GM19035 (cell line): ENCODE results near the gene OR4C3.
"Not testable (repeated sequence)": the region's sequence is repeated elsewhere in the genome, so short reads cannot be mapped to it uniquely, and the experiment has no call there.

ENCODE experiments used
- ATAC-seq: cut with Tn5 transposase; IDR thresholded peaks from one replicate; pipeline ENCODE4 v1.9.1; 2021; ENCODE audit not compliant: unreplicated experiment

The OR4C3 gene

GRCh38 chr11:48324620-48325019, at the start of gene OR4C3:
Gene OR4C3 (plus strand): TSS chr11:48324920. CDS start chr11:48325022, 102 bp downstream.
- not testable (repeated sequence) for ATAC-seq

- ATAC-seq: no peak
Measured at GRCh38 chr11:48305923-48306322, 18.8 kb upstream of the OR4C3 start, which contains the start of gene OR4S1. Gene OR4S1 (plus strand): TSS chr11:48306223. CDS start chr11:48306223, 0 bp downstream.

GRCh38 chr11:48307760-48308386, 16.8 kb upstream of the OR4C3 start:
- peak; percentile 95 for ATAC-seq

GRCh38 chr11:48313590-48313989, 11.1 kb upstream of the OR4C3 start:
- not testable (repeated sequence) for ATAC-seq

- ATAC-seq: not testable (repeated sequence)
Measured at GRCh38 chr11:48319813-48320212, 4.9 kb upstream of the OR4C3 start.

- no peak for ATAC-seq
Measured at GRCh38 chr11:48341466-48341865, 16.7 kb downstream of the OR4C3 start.

- ATAC-seq: not testable (repeated sequence)
Measured at GRCh38 chr11:48342505-48342904, 17.8 kb downstream of the OR4C3 start.

- ATAC-seq: not testable (repeated sequence)
Measured at GRCh38 chr11:48346286-48346685, 21.6 kb downstream of the OR4C3 start.

GRCh38 chr11:48354013-48354412, 29.3 kb downstream of the OR4C3 start:
- no peak for ATAC-seq

GRCh38 chr11:48354677-48355076, 30.0 kb downstream of the OR4C3 start:
- ATAC-seq: no peak

- not testable (repeated sequence) for ATAC-seq
Measured at GRCh38 chr11:48361289-48361688, 36.6 kb downstream of the OR4C3 start.

- no peak for ATAC-seq
Measured at GRCh38 chr11:48366365-48366764, 41.6 kb downstream of the OR4C3 start, which contains the start of gene OR4C5. Gene OR4C5 (minus strand): TSS chr11:48366465. CDS start chr11:48366465, 0 bp downstream.
